Pons (tissue), 1 donor: ENCODE measurements around the gene GOLGA6L7.
"Not testable (repeated sequence)": the region's sequence is repeated elsewhere in the genome, so short reads cannot be mapped to it uniquely, and the experiment has no call there.

ENCODE experiments used
- DNase-seq: peaks from one replicate; pipeline ENCODE4 v3.0.0-alpha.2; 2016; ENCODE audit warnings: low spot score

GOLGA6L7 gene

GRCh38 chr15:28844147-28844546 lies 4.3 kb downstream of the GOLGA6L7 start:
- not testable (repeated sequence) for DNase-seq

- DNase-seq, result not testable (repeated sequence)
Observed at GRCh38 chr15:28843520-28843919, 4.9 kb downstream of the GOLGA6L7 start.

GRCh38 chr15:28842210-28842609 lies 6.2 kb downstream of the GOLGA6L7 start:
- DNase-seq, result not testable (repeated sequence)

GRCh38 chr15:28840285-28840684 lies 8.2 kb downstream of the GOLGA6L7 start:
- DNase-seq, result not testable (repeated sequence)

GRCh38 chr15:28834957-28835585 lies 13.4 kb downstream of the GOLGA6L7 start:
- DNase-seq, result not testable (repeated sequence)

GRCh38 chr15:28831897-28832587 lies 16.4 kb downstream of the GOLGA6L7 start:
- DNase-seq, result peak; percentile 88

- DNase-seq, result not testable (repeated sequence)
Observed at GRCh38 chr15:28821420-28821819, 27.0 kb downstream of the GOLGA6L7 start.

- DNase-seq, result not testable (repeated sequence)
Observed at GRCh38 chr15:28819930-28820295, 28.5 kb downstream of the GOLGA6L7 start.

GRCh38 chr15:28819019-28819929 lies 29.2 kb downstream of the GOLGA6L7 start:
- not testable (repeated sequence) for DNase-seq

- DNase-seq, result not testable (repeated sequence)
Observed at GRCh38 chr15:28818168-28818567, 30.3 kb downstream of the GOLGA6L7 start.

- DNase-seq, result not testable (repeated sequence)
Observed at GRCh38 chr15:28814059-28814458, 34.4 kb downstream of the GOLGA6L7 start.

GRCh38 chr15:28813392-28813791 lies 35.1 kb downstream of the GOLGA6L7 start:
- not testable (repeated sequence) for DNase-seq

GRCh38 chr15:28811852-28812550 lies 36.4 kb downstream of the GOLGA6L7 start:
- DNase-seq, result peak; percentile 7

- DNase-seq, result not testable (repeated sequence)
Observed at GRCh38 chr15:28810444-28810843, 38.0 kb downstream of the GOLGA6L7 start.

GRCh38 chr15:28808136-28808535 lies 40.3 kb downstream of the GOLGA6L7 start:
- not testable (repeated sequence) for DNase-seq

- DNase-seq, result not testable (repeated sequence)
Observed at GRCh38 chr15:28800366-28800765, 48.1 kb downstream of the GOLGA6L7 start.

- DNase-seq, result not testable (repeated sequence)
Observed at GRCh38 chr15:28798234-28798633, 50.2 kb downstream of the GOLGA6L7 start.

GRCh38 chr15:28794231-28794630 lies 54.2 kb downstream of the GOLGA6L7 start:
- not testable (repeated sequence) for DNase-seq
